Ishikawa (cell line): ENCODE measurements around the gene RGS6.

Experiments
- CEBPB ChIP-seq: IDR thresholded peaks from 2 replicates; pipeline ENCODE4 v1.6.1; 2012
- CREB1 ChIP-seq: IDR thresholded peaks from 2 replicates; pipeline ENCODE4 v1.6.1; 2012; ENCODE audit warnings: low read depth
- EGR1 ChIP-seq: IDR thresholded peaks from 2 replicates; pipeline ENCODE4 v1.6.1; 2012
- EP300 ChIP-seq: IDR thresholded peaks from 2 replicates; pipeline ENCODE4 v1.6.1; 2012; ENCODE audit warnings: borderline replicate concordance
- FOXM1 ChIP-seq: IDR thresholded peaks from 2 replicates; pipeline ENCODE4 v1.6.1; 2012; ENCODE audit warnings: low read depth, borderline replicate concordance
- MAX ChIP-seq: IDR thresholded peaks from 2 replicates; pipeline ENCODE4 v1.6.1; 2012
- NFIC ChIP-seq: IDR thresholded peaks from 2 replicates; pipeline ENCODE4 v1.6.1; 2012
- RAD21 ChIP-seq: IDR thresholded peaks from 2 replicates; pipeline ENCODE4 v1.6.1; 2012; ENCODE audit warnings: low read depth
- REST ChIP-seq: IDR thresholded peaks from 2 replicates; pipeline ENCODE4 v1.6.1; 2012; ENCODE audit warnings: low read depth, mild to moderate bottlenecking
- TAF1 ChIP-seq: IDR thresholded peaks from 2 replicates; pipeline ENCODE4 v1.6.1; 2012; ENCODE audit warnings: low read depth, mild to moderate bottlenecking
- TCF12 ChIP-seq: IDR thresholded peaks from 2 replicates; pipeline ENCODE4 v1.6.1; 2012; ENCODE audit warnings: low read depth
- TEAD4 ChIP-seq: IDR thresholded peaks from 2 replicates; pipeline ENCODE4 v1.6.1; 2012
- USF1 ChIP-seq: IDR thresholded peaks from 2 replicates; pipeline ENCODE4 v1.6.1; 2012
- YY1 ChIP-seq: IDR thresholded peaks from 2 replicates; pipeline ENCODE4 v1.6.1; 2012; ENCODE audit warnings: low read depth
- ZBTB7A ChIP-seq: IDR thresholded peaks from 2 replicates; pipeline ENCODE4 v1.6.1; 2012; ENCODE audit warnings: low read depth

Gene RGS6

GRCh38 chr14:72387726-72388125, 455.5 kb downstream of the RGS6 start:
- TF ChIP-seq MAX, result no peak
- no peak for TF ChIP-seq USF1
- no peak for TF ChIP-seq TAF1
- TF ChIP-seq EP300, result no peak
- no peak for TF ChIP-seq CREB1
- TF ChIP-seq ZBTB7A, result no peak
- no peak for TF ChIP-seq TCF12
- no peak for TF ChIP-seq NFIC
- no peak for TF ChIP-seq TEAD4
- TF ChIP-seq YY1, result no peak
- TF ChIP-seq EGR1, result no peak
- TF ChIP-seq FOXM1, result no peak
- no peak for TF ChIP-seq CEBPB
- no peak for TF ChIP-seq REST
- no peak for TF ChIP-seq RAD21

- no peak for TF ChIP-seq MAX
- TF ChIP-seq FOXM1, result no peak
- TF ChIP-seq EGR1, result no peak
- TF ChIP-seq RAD21, result no peak
- TF ChIP-seq CREB1, result no peak
- no peak for TF ChIP-seq CEBPB
- TF ChIP-seq TAF1, result no peak
- no peak for TF ChIP-seq NFIC
- no peak for TF ChIP-seq TCF12
- TF ChIP-seq YY1, result no peak
- TF ChIP-seq ZBTB7A, result no peak
- TF ChIP-seq EP300, result no peak
- no peak for TF ChIP-seq REST
- no peak for TF ChIP-seq TEAD4
- no peak for TF ChIP-seq USF1
Measured at GRCh38 chr14:72389200-72389599, 457.0 kb downstream of the RGS6 start.

GRCh38 chr14:72401101-72401625, 468.9 kb downstream of the RGS6 start:
- no peak for TF ChIP-seq CREB1
- no peak for TF ChIP-seq ZBTB7A

- TF ChIP-seq TCF12 (no peak), MAX (no peak), RAD21 (no peak), YY1 (no peak), FOXM1 (no peak), USF1 (no peak), TAF1 (no peak), EP300 (no peak)
Measured at GRCh38 chr14:72401632-72402376, 469.6 kb downstream of the RGS6 start.

- no peak for TF ChIP-seq TAF1
- TF ChIP-seq EP300, result no peak
- TF ChIP-seq NFIC, result no peak
- no peak for TF ChIP-seq YY1
- TF ChIP-seq CEBPB, result no peak
- no peak for TF ChIP-seq EGR1
- no peak for TF ChIP-seq USF1
- no peak for TF ChIP-seq REST
- TF ChIP-seq MAX, result no peak
- TF ChIP-seq FOXM1, result no peak
Measured at GRCh38 chr14:72402377-72402772, 470.1 kb downstream of the RGS6 start.
